NCI-H2081 treated with DMSO at 0.1 percent for 48 hours (cell line): Measurements from ENCODE around the gene PRTG.
"Not testable (repeated sequence)": the region's sequence is repeated elsewhere in the genome, so short reads cannot be mapped to it uniquely, and the experiment has no call there.

ENCODE experiments used
- DNase-seq: peaks from one replicate; lab custom pipeline; 2025; lab: John Stamatoyannopoulos, UW

The PRTG gene

GRCh38 chr15:55700876-55701275, 42.1 kb downstream of the PRTG start:
- DNase-seq: no peak

GRCh38 chr15:55698653-55699052, 44.3 kb downstream of the PRTG start:
- no peak for DNase-seq

- DNase-seq: no peak
Observed at GRCh38 chr15:55696221-55696620, 46.7 kb downstream of the PRTG start.

GRCh38 chr15:55695432-55695831, 47.5 kb downstream of the PRTG start:
- no peak for DNase-seq

- DNase-seq: no peak
Observed at GRCh38 chr15:55694652-55695150, 48.3 kb downstream of the PRTG start.

GRCh38 chr15:55693116-55693515, 49.8 kb downstream of the PRTG start:
- DNase-seq: not testable (repeated sequence)

- DNase-seq: no peak
Observed at GRCh38 chr15:55687792-55688191, 55.2 kb downstream of the PRTG start.

GRCh38 chr15:55685286-55685685, 57.7 kb downstream of the PRTG start:
- no peak for DNase-seq

- no peak for DNase-seq
Observed at GRCh38 chr15:55683376-55683775, 59.6 kb downstream of the PRTG start.

GRCh38 chr15:55681631-55682030, 61.3 kb downstream of the PRTG start:
- no peak for DNase-seq

- DNase-seq: no peak
Observed at GRCh38 chr15:55676507-55676906, 66.4 kb downstream of the PRTG start.

- DNase-seq: no peak
Observed at GRCh38 chr15:55673287-55673686, 69.7 kb downstream of the PRTG start.

GRCh38 chr15:55669270-55669669, 73.7 kb downstream of the PRTG start:
- DNase-seq: no peak

- no peak for DNase-seq
Observed at GRCh38 chr15:55665605-55666227, 77.2 kb downstream of the PRTG start.

GRCh38 chr15:55661428-55661827, 81.5 kb downstream of the PRTG start:
- DNase-seq: no peak

GRCh38 chr15:55660153-55660552, 82.8 kb downstream of the PRTG start:
- DNase-seq: no peak

GRCh38 chr15:55659481-55659880, 83.5 kb downstream of the PRTG start:
- no peak for DNase-seq

- DNase-seq: no peak
Observed at GRCh38 chr15:55658886-55659285, 84.1 kb downstream of the PRTG start.

- no peak for DNase-seq
Observed at GRCh38 chr15:55654561-55655031, 88.4 kb downstream of the PRTG start.

GRCh38 chr15:55652909-55653495, 90.0 kb downstream of the PRTG start:
- no peak for DNase-seq

GRCh38 chr15:55652359-55652758, 90.6 kb downstream of the PRTG start:
- no peak for DNase-seq

- no peak for DNase-seq
Observed at GRCh38 chr15:55649058-55649423, 93.9 kb downstream of the PRTG start.

- DNase-seq: no peak
Observed at GRCh38 chr15:55638764-55639163, 104.2 kb downstream of the PRTG start.

GRCh38 chr15:55637086-55637485, 105.9 kb downstream of the PRTG start:
- DNase-seq: no peak
